WTC11 (cell line): ENCODE measurements around the gene MYLK. TPM values are rescaled to one million over a fixed set of nuclear protein-coding genes. Genes with fewer than 3 reads are reported as not detected.

Source experiments
- ATAC-seq: fragments of 200-7000 bp; cut with Tn5 transposase; 2 replicates; pipeline ENCODE4 v1.10.0; 2021; ENCODE audit warnings: mild to moderate bottlenecking, moderate library complexity
- CTCF ChIA-PET: fragments of 300-600 bp; sonication (Branson Sonifier 250); formaldehyde crosslinking; loops from one replicate; lab custom pipeline; 2021; ENCODE audit warnings: antibody characterized with exemption; lab: Charles Lee
- POLR2A ChIA-PET: fragments of 350-600 bp; sonication (Branson Sonifier 250); formaldehyde crosslinking; loops from one replicate; lab custom pipeline; 2021; ENCODE audit warnings: antibody characterized with exemption; lab: Charles Lee
- DNase-seq: peaks from one replicate; pipeline ENCODE4 v3.0.0; 2021; ENCODE audit warnings: low spot score
- H3K27ac Mint-ChIP-seq: 2 replicates; pipeline ENCODE4 v1.8.0; 2021; ENCODE audit warnings: mixed read lengths
- H3K27me3 Mint-ChIP-seq: 2 replicates; pipeline ENCODE4 v1.8.0; 2021; ENCODE audit warnings: low read depth, mild to moderate bottlenecking, moderate library complexity, mixed read lengths
- H3K36me3 Mint-ChIP-seq: 2 replicates; pipeline ENCODE4 v1.8.0; 2021; ENCODE audit warnings: mixed read lengths
- H3K4me1 Mint-ChIP-seq: 2 replicates; pipeline ENCODE4 v1.8.0; 2022; ENCODE audit warnings: mixed read lengths
- H3K4me3 Mint-ChIP-seq: 2 replicates; pipeline ENCODE4 v1.8.0; 2021; ENCODE audit warnings: mild to moderate bottlenecking, moderate library complexity, mixed read lengths
- H3K9me3 Mint-ChIP-seq: 2 replicates; pipeline ENCODE4 v1.8.0; 2021; ENCODE audit warnings: mixed read lengths
- AR ChIP-seq: fragments of 250-450 bp; sonication (Bioruptor Pico); IDR thresholded peaks from 2 replicates; pipeline ENCODE4 v1.9.0; 2021; ENCODE audit warnings: mild to moderate bottlenecking
- ATF6 ChIP-seq: sonication (generic); formaldehyde crosslinking; IDR thresholded peaks from 2 replicates; pipeline ENCODE4 v1.8.1; 2023; ENCODE audit warnings: mild to moderate bottlenecking, missing genetic modification reagents
- CBFB ChIP-seq: sonication (generic); formaldehyde crosslinking; IDR thresholded peaks from 2 replicates; pipeline ENCODE4 v1.8.1; 2022; ENCODE audit warnings: mild to moderate bottlenecking, low read depth, missing genetic modification reagents
- CDX4 ChIP-seq: fragments of 250-450 bp; sonication (Bioruptor Pico); IDR thresholded peaks from 2 replicates; pipeline ENCODE4 v1.9.0; 2021; ENCODE audit warnings: moderate library complexity, mild to moderate bottlenecking, inconsistent platforms, borderline replicate concordance
- ELF4 ChIP-seq: sonication (generic); formaldehyde crosslinking; IDR thresholded peaks from 2 replicates; pipeline ENCODE4 v1.8.1; 2022; ENCODE audit warnings: low read depth, mild to moderate bottlenecking, moderate library complexity, missing genetic modification reagents
- EMX1 ChIP-seq: fragments of 250-450 bp; sonication (Bioruptor Pico); IDR thresholded peaks from 2 replicates; pipeline ENCODE4 v1.8.0; 2021; ENCODE audit warnings: mild to moderate bottlenecking
- ERG ChIP-seq: fragments of 250-450 bp; sonication (Bioruptor Pico); IDR thresholded peaks from 2 replicates; pipeline ENCODE4 v1.8.0; 2021; ENCODE audit warnings: mild to moderate bottlenecking
- FOXK1 ChIP-seq: sonication (generic); formaldehyde crosslinking; IDR thresholded peaks from 2 replicates; pipeline ENCODE4 v1.8.0; 2022; ENCODE audit warnings: mild to moderate bottlenecking, moderate library complexity, missing genetic modification reagents
- FOXP1 ChIP-seq: sonication (generic); formaldehyde crosslinking; IDR thresholded peaks from 2 replicates; pipeline ENCODE4 v1.8.0; 2022; ENCODE audit warnings: missing genetic modification reagents, mild to moderate bottlenecking, moderate library complexity, borderline replicate concordance
- NFATC4 ChIP-seq: fragments of 250-450 bp; sonication (Bioruptor Pico); IDR thresholded peaks from 2 replicates; pipeline ENCODE4 v1.9.0; 2021; ENCODE audit warnings: mild to moderate bottlenecking
- NR1H2 ChIP-seq: sonication (generic); formaldehyde crosslinking; IDR thresholded peaks from 2 replicates; pipeline ENCODE4 v1.9.0; 2021; ENCODE audit warnings: mild to moderate bottlenecking, moderate library complexity, missing genetic modification reagents
- PREB ChIP-seq: sonication (generic); formaldehyde crosslinking; IDR thresholded peaks from 2 replicates; pipeline ENCODE4 v1.8.1; 2022; ENCODE audit warnings: mild to moderate bottlenecking, missing genetic modification reagents, moderate library complexity, borderline replicate concordance
- RORB ChIP-seq: fragments of 250-450 bp; sonication (Bioruptor Pico); IDR thresholded peaks from 2 replicates; pipeline ENCODE4 v1.9.0; 2021; ENCODE audit warnings: mild to moderate bottlenecking
- SMAD3 ChIP-seq: sonication (generic); formaldehyde crosslinking; IDR thresholded peaks from 2 replicates; pipeline ENCODE4 v1.8.0; 2022; ENCODE audit warnings: missing genetic modification reagents, mild to moderate bottlenecking, borderline replicate concordance
- TP53 ChIP-seq: sonication (generic); formaldehyde crosslinking; IDR thresholded peaks from 2 replicates; pipeline ENCODE4 v1.8.1; 2023; ENCODE audit warnings: mild to moderate bottlenecking, missing genetic modification reagents
- ZMAT4 ChIP-seq: fragments of 250-450 bp; sonication (Bioruptor Pico); IDR thresholded peaks from 2 replicates; pipeline ENCODE4 v1.9.0; 2021; ENCODE audit warnings: mild to moderate bottlenecking
- ZNF281 ChIP-seq: sonication (generic); formaldehyde crosslinking; IDR thresholded peaks from 2 replicates; pipeline ENCODE4 v1.8.0; 2023; ENCODE audit warnings: mild to moderate bottlenecking, missing genetic modification reagents
- ZNF317 ChIP-seq: sonication (generic); formaldehyde crosslinking; IDR thresholded peaks from 2 replicates; pipeline ENCODE4 v1.8.1; 2023; ENCODE audit warnings: low read depth, mild to moderate bottlenecking, moderate library complexity, missing genetic modification reagents, borderline replicate concordance
- total RNA-seq: library from RNA; stranded (reverse); gene quantifications from 3 replicates; pipeline ENCODE4 v1.2.3, GENCODE V29; 2021

Gene MYLK
- total RNA-seq, 1 experiment from 2014 or later: 10.4 TPM

GRCh38 chr3:123788710-123789109, 95.4 kb downstream of the MYLK start:
- no peaks in the 10 kb centered on the region for H3K36me3 Mint-ChIP-seq

More at GRCh38 chr3:123788710-123789109, 95.4 kb downstream of the MYLK start:
- Mint-ChIP-seq H3K27ac (0 out of 2 replicates have a peak overlapping the region, but pooled peaks have one; percentile 19), H3K27me3 (no peaks in the 10 kb centered on the region), H3K9me3 (no peaks in the 10 kb centered on the region), H3K4me1 (peaks cover 17% of the 10 kb centered on the region), H3K4me3 (no peak overlapping the region)
- ATAC-seq (no peak), DNase-seq (no peak)
- POLR2A ChIA-PET: no interaction called here
- CTCF ChIA-PET: interaction anchor here (1.5 kb wide), 1 partner anchor 14 kb away, joined by 3 read pairs; no protein-coding TSS in a partner anchor
- TF ChIP-seq RORB (CRISPR knock-in tag) (no peak), CDX4 (CRISPR knock-in tag) (no peak), EMX1 (no peak), ZNF281 (CRISPR knock-in tag) (no peak), ZMAT4 (no peak), AR (CRISPR knock-in tag) (no peak), TP53 (CRISPR knock-in tag) (no peak), ELF4 (no peak), ERG (no peak), SMAD3 (CRISPR knock-in tag) (no peak), NFATC4 (no peak), FOXP1 (CRISPR knock-in tag) (no peak), FOXK1 (CRISPR knock-in tag) (no peak), NR1H2 (CRISPR knock-in tag) (no peak), ZNF317 (no peak), ATF6 (no peak), CBFB (CRISPR knock-in tag) (no peak), PREB (no peak)
